ENCODE results near the gene CRADD.

- no peak for TF ChIP-seq POLR2A (IDR thresholded peaks at IDR 0.05)
- TF ChIP-seq CTCF (IDR thresholded peaks at IDR 0.05) = no peak
- TF ChIP-seq EP300 (IDR thresholded peaks at IDR 0.05) = no peak
These were observed 261.1 kb downstream of the CRADD start for GRCh38 chr12:93938317-93938716.
